ENCODE results near the gene EMID1.

The EMID1 gene

GRCh38 chr22:29163808-29164207 lies 41.9 kb upstream of the EMID1 start:
- no peak for DNase-seq (ENCODE audit: low read depth)
- no peak overlapping the region for H3K4me3 ChIP-seq (ENCODE audit: low read depth, low read length)
- TF ChIP-seq, protein P1, sequence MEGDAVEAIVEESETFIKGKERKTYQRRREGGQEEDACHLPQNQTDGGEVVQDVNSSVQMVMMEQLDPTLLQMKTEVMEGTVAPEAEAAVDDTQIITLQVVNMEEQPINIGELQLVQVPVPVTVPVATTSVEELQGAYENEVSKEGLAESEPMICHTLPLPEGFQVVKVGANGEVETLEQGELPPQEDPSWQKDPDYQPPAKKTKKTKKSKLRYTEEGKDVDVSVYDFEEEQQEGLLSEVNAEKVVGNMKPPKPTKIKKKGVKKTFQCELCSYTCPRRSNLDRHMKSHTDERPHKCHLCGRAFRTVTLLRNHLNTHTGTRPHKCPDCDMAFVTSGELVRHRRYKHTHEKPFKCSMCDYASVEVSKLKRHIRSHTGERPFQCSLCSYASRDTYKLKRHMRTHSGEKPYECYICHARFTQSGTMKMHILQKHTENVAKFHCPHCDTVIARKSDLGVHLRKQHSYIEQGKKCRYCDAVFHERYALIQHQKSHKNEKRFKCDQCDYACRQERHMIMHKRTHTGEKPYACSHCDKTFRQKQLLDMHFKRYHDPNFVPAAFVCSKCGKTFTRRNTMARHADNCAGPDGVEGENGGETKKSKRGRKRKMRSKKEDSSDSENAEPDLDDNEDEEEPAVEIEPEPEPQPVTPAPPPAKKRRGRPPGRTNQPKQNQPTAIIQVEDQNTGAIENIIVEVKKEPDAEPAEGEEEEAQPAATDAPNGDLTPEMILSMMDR (IDR thresholded peaks at IDR 0.05; ENCODE audit: low read depth, low read length), result no peak
- TF ChIP-seq POLR2A (IDR thresholded peaks at IDR 0.05; ENCODE audit: extremely low read depth, insufficient read length), result no peak
- TF ChIP-seq MAX (IDR thresholded peaks at IDR 0.05; ENCODE audit: low read depth, low read length), result no peak
- no peak for TF ChIP-seq MYC (IDR thresholded peaks at IDR 0.05; ENCODE audit: low read depth, low read length)

- H3K4me3 ChIP-seq (ENCODE audit: low read depth, low read length), result no peak overlapping the region
- DNase-seq (ENCODE audit: low read depth), result peak; percentile 46
- TF ChIP-seq MYC (IDR thresholded peaks at IDR 0.05; ENCODE audit: low read depth, low read length) (no peak), POLR2A (IDR thresholded peaks at IDR 0.05; ENCODE audit: extremely low read depth, insufficient read length) (no peak), MAX (IDR thresholded peaks at IDR 0.05; ENCODE audit: low read depth, low read length) (no peak)
- TF ChIP-seq, protein P1 (IDR thresholded peaks at IDR 0.05; ENCODE audit: low read depth, low read length), result no peak
Measured at GRCh38 chr22:29165321-29166060, 40.2 kb upstream of the EMID1 start.

GRCh38 chr22:29166180-29166579 lies 39.5 kb upstream of the EMID1 start:
- no peak for TF ChIP-seq POLR2A (IDR thresholded peaks at IDR 0.05; ENCODE audit: extremely low read depth, insufficient read length)
- no peak for TF ChIP-seq MYC (IDR thresholded peaks at IDR 0.05; ENCODE audit: low read depth, low read length)
- TF ChIP-seq MAX (IDR thresholded peaks at IDR 0.05; ENCODE audit: low read depth, low read length), result no peak
- TF ChIP-seq, protein P1 (IDR thresholded peaks at IDR 0.05; ENCODE audit: low read depth, low read length), result no peak
- no peak for DNase-seq (ENCODE audit: low read depth)
- no peak overlapping the region for H3K4me3 ChIP-seq (ENCODE audit: low read depth, low read length)

GRCh38 chr22:29167032-29167911 lies 38.4 kb upstream of the EMID1 start:
- peak; percentile 100 for DNase-seq (ENCODE audit: low read depth)
- peak; percentile 13; the same call in 1 of the 2 replicates for TF ChIP-seq MYC (IDR thresholded peaks at IDR 0.05; ENCODE audit: low read depth, low read length)
- TF ChIP-seq POLR2A (IDR thresholded peaks at IDR 0.05; ENCODE audit: extremely low read depth, insufficient read length), result no peak
- H3K4me3 ChIP-seq (ENCODE audit: low read depth, low read length), result no peak overlapping the region

DNA sequence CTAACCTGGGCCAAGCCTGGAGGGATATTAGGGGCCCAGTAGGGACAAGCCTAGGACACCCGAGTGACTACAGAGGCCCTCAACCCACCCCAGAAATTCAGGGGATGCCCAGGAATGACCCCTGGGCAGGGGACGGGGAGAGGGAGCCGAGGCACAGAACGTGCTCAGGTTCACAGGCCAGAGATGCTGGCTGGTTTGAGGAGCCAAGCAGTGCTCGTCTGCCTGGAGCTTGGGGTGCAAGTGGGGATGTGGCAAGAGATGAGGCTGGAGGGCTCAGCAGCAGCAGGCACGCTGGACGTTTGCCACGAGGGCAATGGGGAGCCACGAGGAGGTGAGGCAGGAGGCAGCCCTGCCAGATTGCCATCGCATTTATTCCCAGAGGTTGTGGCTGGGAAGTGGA lies 34.0 kb upstream of the EMID1 start:
- H3K4me3 ChIP-seq (ENCODE audit: low read depth, low read length), result no peak overlapping the region
- no peak for DNase-seq (ENCODE audit: low read depth)
- TF ChIP-seq MAX (IDR thresholded peaks at IDR 0.05; ENCODE audit: low read depth, low read length) (no peak), MYC (IDR thresholded peaks at IDR 0.05; ENCODE audit: low read depth, low read length) (no peak), POLR2A (IDR thresholded peaks at IDR 0.05; ENCODE audit: extremely low read depth, insufficient read length) (no peak)
- TF ChIP-seq, protein P1 (IDR thresholded peaks at IDR 0.05; ENCODE audit: low read depth, low read length), result no peak

DNA sequence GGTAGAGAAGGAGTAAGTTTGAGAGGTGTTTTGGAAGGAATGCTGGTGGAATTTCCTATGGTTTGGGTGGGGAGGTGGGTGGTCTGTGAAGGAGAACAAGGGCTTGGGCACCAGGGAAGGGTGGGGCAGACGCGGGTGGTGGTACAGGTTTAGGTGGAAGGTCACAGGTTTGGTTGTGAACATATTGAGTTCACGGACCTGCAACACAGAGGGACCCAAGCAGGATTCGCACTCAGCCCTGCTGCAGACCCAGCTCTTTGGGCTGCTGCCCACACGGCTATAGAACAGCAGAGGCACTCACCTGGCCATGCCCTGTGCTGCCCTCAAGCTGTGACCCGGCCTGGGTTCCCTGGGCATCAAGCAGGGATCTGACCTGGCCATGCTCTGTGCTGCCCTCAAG lies 33.5 kb upstream of the EMID1 start:
- DNase-seq (ENCODE audit: low read depth), result no peak
- no peak for TF ChIP-seq MYC (IDR thresholded peaks at IDR 0.05; ENCODE audit: low read depth, low read length)
- no peak overlapping the region for H3K4me3 ChIP-seq (ENCODE audit: low read depth, low read length)

Measured in NB4 (cell line).